ENCODE data around the gene SLC26A11.

DNA sequence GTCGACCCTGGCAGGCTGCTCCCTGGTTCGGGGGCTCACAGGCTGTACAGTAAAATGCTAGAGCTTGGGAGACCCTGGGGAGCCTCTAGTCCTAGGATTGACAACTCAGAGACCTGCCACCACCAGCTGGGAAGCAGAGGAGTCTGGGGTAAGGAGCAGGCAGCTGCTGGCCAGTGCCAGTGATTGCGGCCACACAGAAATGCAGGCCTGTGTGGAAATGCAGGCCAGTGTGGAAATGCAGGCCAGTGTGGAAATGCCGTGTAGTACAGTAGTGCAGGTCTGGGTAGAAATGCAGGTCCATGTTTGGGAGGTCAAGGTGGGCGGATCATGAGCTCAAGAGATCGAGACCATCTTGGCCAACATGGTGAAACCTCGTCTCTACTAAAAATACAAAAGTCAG lies 23.6 kb upstream of the SLC26A11 start:
- no peak for TF ChIP-seq CTCF (IDR thresholded peaks at IDR 0.05)
- TF ChIP-seq POLR2A (IDR thresholded peaks at IDR 0.05) = no peak

Measured in thyroid gland (tissue), 4 donors.